Measurements from ENCODE around the gene KRTAP5-2.

GRCh38 chr11:1566381-1567051 is 31.6 kb downstream of the KRTAP5-2 start:
- TF ChIP-seq CTCF (IDR thresholded peaks at IDR 0.05; ENCODE audit: low read length) (peak; percentile 36; the same call in 1 of the 2 replicates), EZH2 (IDR thresholded peaks at IDR 0.05; ENCODE audit: borderline replicate concordance, low read length) (no peak)

Data from OCI-LY1 (cell line).